HG03521 (cell line): ENCODE measurements around the gene TMEM95.
"Not testable (repeated sequence)": the region's sequence is repeated elsewhere in the genome, so short reads cannot be mapped to it uniquely, and the experiment has no call there.

Experiments
- ATAC-seq: cut with Tn5 transposase; IDR thresholded peaks from one replicate; pipeline ENCODE4 v1.9.1; 2021; ENCODE audit warnings: mild to moderate bottlenecking, moderate library complexity; ENCODE audit not compliant: unreplicated experiment

Gene TMEM95

GRCh38 chr17:7346761-7347614, 8.0 kb upstream of the TMEM95 start:
- ATAC-seq = no peak

GRCh38 chr17:7347630-7348477, 7.1 kb upstream of the TMEM95 start:
- no peak for ATAC-seq

- no peak for ATAC-seq
These were observed 6.3 kb upstream of the TMEM95 start for GRCh38 chr17:7348478-7349242.

GRCh38 chr17:7351665-7352502, 3.1 kb upstream of the TMEM95 start, which contains the start of gene KCTD11:
Gene KCTD11 (plus strand): TSS chr17:7352162.
- ATAC-seq = peak; percentile 66

GRCh38 chr17:7352503-7352889, 2.5 kb upstream of the TMEM95 start:
- ATAC-seq = no peak

GRCh38 chr17:7352910-7353635, 1.9 kb upstream of the TMEM95 start:
- no peak for ATAC-seq

- no peak for ATAC-seq
These were observed 603 bp upstream of the TMEM95 start for GRCh38 chr17:7354262-7354843.

GRCh38 chr17:7355573-7355972, 617 bp downstream of the TMEM95 start:
- ATAC-seq = no peak

GRCh38 chr17:7356072-7356549, 1.2 kb downstream of the TMEM95 start:
- peak; percentile 33 for ATAC-seq

- no peak for ATAC-seq
These were observed 1.8 kb downstream of the TMEM95 start for GRCh38 chr17:7356756-7357155.

GRCh38 chr17:7357381-7357780, 2.4 kb downstream of the TMEM95 start:
- ATAC-seq = no peak

- ATAC-seq = no peak
These were observed 7.0 kb downstream of the TMEM95 start for GRCh38 chr17:7361906-7362305.

- no peak for ATAC-seq
These were observed 8.4 kb downstream of the TMEM95 start for GRCh38 chr17:7363311-7363710.

GRCh38 chr17:7365963-7366362, 11.0 kb downstream of the TMEM95 start:
- not testable (repeated sequence) for ATAC-seq

- ATAC-seq = no peak
These were observed 12.1 kb downstream of the TMEM95 start for GRCh38 chr17:7367083-7367482.

GRCh38 chr17:7367918-7368598, 13.1 kb downstream of the TMEM95 start:
- no peak for ATAC-seq

GRCh38 chr17:7368599-7368994, 13.6 kb downstream of the TMEM95 start:
- ATAC-seq = not testable (repeated sequence)

- no peak for ATAC-seq
These were observed 14.9 kb downstream of the TMEM95 start for GRCh38 chr17:7369825-7370224.
